Colonic mucosa (tissue), 4 donors: ENCODE data around the gene GNAI3. TPM values are rescaled to one million over a fixed set of nuclear protein-coding genes. Genes with fewer than 3 reads are reported as not detected.
A peak's percentile ranks its signal among the peaks of the same experiment; 100 is the strongest.

Experiments
- DNase-seq: peaks from one replicate; pipeline ENCODE4 v3.0.0-alpha.2; 2020
- H3K27ac ChIP-seq: fragments of 200-600 bp; one replicate; pipeline ENCODE4 v1.8.0; 2021
- H3K27me3 ChIP-seq: fragments of 200-600 bp; one replicate; pipeline ENCODE4 v1.8.0; 2021
- H3K36me3 ChIP-seq: fragments of 200-600 bp; one replicate; pipeline ENCODE4 v1.8.0; 2021
- H3K4me1 ChIP-seq: fragments of 200-600 bp; one replicate; pipeline ENCODE4 v1.8.0; 2021; ENCODE audit warnings: mild to moderate bottlenecking
- H3K4me3 ChIP-seq: fragments of 200-600 bp; one replicate; pipeline ENCODE4 v1.8.0; 2021
- H3K9ac ChIP-seq, 2 donors: one replicate each; pipeline ENCODE4 v1.7.0; 2013; ENCODE audit warnings: control low read depth in 2 of 2, low read depth in 2 of 2, low read length in 2 of 2
- H3K9me3 ChIP-seq: fragments of 200-600 bp; one replicate; pipeline ENCODE4 v1.8.0; 2021
- intact Hi-C: fragments of 100-400 bp; cut with DNase I; formaldehyde crosslinking; loops from one replicate; pipeline ENCODE4 v1.14.1; 2022
- total RNA-seq, 2 donors: library from RNA; stranded (reverse); fragmentation: NEBNext Ultra II Directional in 1 of 2; extraction: Animal tissue kit (Norgen Biotek cat#: 25700) in 1 of 2; gene quantifications; one replicate each; pipeline ENCODE4 v1.2.1, GENCODE V29; 2021
- TF ChIP-seq, protein P1 (sequence below): fragments of 200-600 bp; IDR thresholded peaks from one replicate; pipeline ENCODE4 v1.8.0; 2022; ENCODE audit warnings: antibody characterized with exemption, mild to moderate bottlenecking
- donor health status: healthy.
- donor health status: DM: no; HTN: no; CAD: no.
- donor health status: DM: no; HTN: no; CAD: no.

GNAI3 gene
- total RNA-seq, 2 donors from 2014 or later, result 7.7 to 8.9 TPM

GRCh38 chr1:109527846-109528695 lies 20.3 kb upstream of the GNAI3 start:
- H3K9ac ChIP-seq, result no peak overlapping the region
- TF ChIP-seq, protein P1, sequence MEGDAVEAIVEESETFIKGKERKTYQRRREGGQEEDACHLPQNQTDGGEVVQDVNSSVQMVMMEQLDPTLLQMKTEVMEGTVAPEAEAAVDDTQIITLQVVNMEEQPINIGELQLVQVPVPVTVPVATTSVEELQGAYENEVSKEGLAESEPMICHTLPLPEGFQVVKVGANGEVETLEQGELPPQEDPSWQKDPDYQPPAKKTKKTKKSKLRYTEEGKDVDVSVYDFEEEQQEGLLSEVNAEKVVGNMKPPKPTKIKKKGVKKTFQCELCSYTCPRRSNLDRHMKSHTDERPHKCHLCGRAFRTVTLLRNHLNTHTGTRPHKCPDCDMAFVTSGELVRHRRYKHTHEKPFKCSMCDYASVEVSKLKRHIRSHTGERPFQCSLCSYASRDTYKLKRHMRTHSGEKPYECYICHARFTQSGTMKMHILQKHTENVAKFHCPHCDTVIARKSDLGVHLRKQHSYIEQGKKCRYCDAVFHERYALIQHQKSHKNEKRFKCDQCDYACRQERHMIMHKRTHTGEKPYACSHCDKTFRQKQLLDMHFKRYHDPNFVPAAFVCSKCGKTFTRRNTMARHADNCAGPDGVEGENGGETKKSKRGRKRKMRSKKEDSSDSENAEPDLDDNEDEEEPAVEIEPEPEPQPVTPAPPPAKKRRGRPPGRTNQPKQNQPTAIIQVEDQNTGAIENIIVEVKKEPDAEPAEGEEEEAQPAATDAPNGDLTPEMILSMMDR, result no peak
- no peaks in the 10 kb centered on the region for H3K36me3 ChIP-seq
- H3K27ac ChIP-seq, result no peak overlapping the region
- H3K4me1 ChIP-seq, result peaks cover 5% of the 10 kb centered on the region
- H3K27me3 ChIP-seq, result no peaks in the 10 kb centered on the region
- H3K4me3 ChIP-seq, result no peak overlapping the region
- no peaks in the 10 kb centered on the region for H3K9me3 ChIP-seq
- no peak for DNase-seq
- intact Hi-C loops, result no loop called here

GRCh38 chr1:109528712-109529111 lies 19.7 kb upstream of the GNAI3 start:
- Histone ChIP-seq H3K27me3 (no peaks in the 10 kb centered on the region), H3K27ac (no peak overlapping the region), H3K9me3 (no peaks in the 10 kb centered on the region), H3K36me3 (no peaks in the 10 kb centered on the region), H3K4me3 (no peak overlapping the region), H3K9ac (no peak overlapping the region), H3K4me1 (peaks cover 5% of the 10 kb centered on the region)
- DNase-seq, result no peak
- intact Hi-C loops, result no loop called here
- TF ChIP-seq, protein P1, result no peak

GRCh38 chr1:109529881-109530456 lies 18.4 kb upstream of the GNAI3 start:
- Histone ChIP-seq H3K36me3 (no peaks in the 10 kb centered on the region), H3K4me3 (no peak overlapping the region), H3K9ac (peak overlapping the region in 1 of 2 donors; percentile 5), H3K4me1 (peaks cover 5% of the 10 kb centered on the region), H3K27me3 (no peaks in the 10 kb centered on the region), H3K9me3 (no peaks in the 10 kb centered on the region), H3K27ac (no peak overlapping the region)
- DNase-seq, result no peak
- TF ChIP-seq, protein P1, result no peak
- intact Hi-C loops, result loop anchor here (2.0 to 10.0 kb wide), 2 partner anchors 31 to 105 kb away; partner anchors contain the start of gene PSMA5

- no peaks in the 10 kb centered on the region for H3K9me3 ChIP-seq
- DNase-seq, result no peak
- H3K9ac ChIP-seq, result no peak overlapping the region
- intact Hi-C loops, result loop anchor here (2.0 to 10.0 kb wide), 2 partner anchors 32 to 106 kb away; partner anchors contain the start of gene PSMA5
- peaks cover 5% of the 10 kb centered on the region for H3K4me1 ChIP-seq
- no peak overlapping the region for H3K27ac ChIP-seq
- TF ChIP-seq, protein P1, result no peak
- no peaks in the 10 kb centered on the region for H3K27me3 ChIP-seq
- H3K36me3 ChIP-seq, result no peaks in the 10 kb centered on the region
- no peak overlapping the region for H3K4me3 ChIP-seq
These were observed 17.8 kb upstream of the GNAI3 start for GRCh38 chr1:109530457-109531087.

- Histone ChIP-seq H3K36me3 (no peaks in the 10 kb centered on the region), H3K27me3 (no peaks in the 10 kb centered on the region), H3K9ac (no peak overlapping the region), H3K4me3 (no peak overlapping the region), H3K4me1 (peaks cover 5% of the 10 kb centered on the region), H3K9me3 (no peaks in the 10 kb centered on the region), H3K27ac (no peak overlapping the region)
- TF ChIP-seq, protein P1, result no peak
- intact Hi-C loops, result loop anchor here (2.0 to 10.0 kb wide), 2 partner anchors 33 to 107 kb away; partner anchors contain the start of gene PSMA5
- no peak for DNase-seq
These were observed 17.0 kb upstream of the GNAI3 start for GRCh38 chr1:109531380-109531779.
